Osteocyte (in vitro differentiated cells): Measurements from ENCODE around the gene CENPE. TPM values are rescaled to one million over a fixed set of nuclear protein-coding genes. Genes with fewer than 3 reads are reported as not detected.
"Not testable (repeated sequence)": the region's sequence is repeated elsewhere in the genome, so short reads cannot be mapped to it uniquely, and the experiment has no call there.

Source experiments
- DNase-seq: peaks from one replicate; pipeline ENCODE4 v3.0.0; 2021; ENCODE audit warnings: mixed read lengths; ENCODE audit not compliant: unreplicated experiment; ENCODE audit errors: extremely low spot score
- H3K27ac Mint-ChIP-seq: one replicate; pipeline ENCODE4 v1.8.0; 2021; ENCODE audit warnings: mild to moderate bottlenecking, mixed read lengths; ENCODE audit not compliant: unreplicated experiment
- H3K27me3 Mint-ChIP-seq: one replicate; pipeline ENCODE4 v1.8.0; 2021; ENCODE audit warnings: mixed read lengths; ENCODE audit not compliant: unreplicated experiment
- H3K36me3 Mint-ChIP-seq: one replicate; pipeline ENCODE4 v1.8.0; 2021; ENCODE audit warnings: mixed read lengths; ENCODE audit not compliant: unreplicated experiment
- H3K4me1 Mint-ChIP-seq: one replicate; pipeline ENCODE4 v1.8.0; 2021; ENCODE audit warnings: mixed read lengths; ENCODE audit not compliant: unreplicated experiment
- H3K4me3 Mint-ChIP-seq: one replicate; pipeline ENCODE4 v1.8.0; 2021; ENCODE audit warnings: mild to moderate bottlenecking, moderate library complexity, mixed read lengths; ENCODE audit not compliant: unreplicated experiment
- H3K9me3 Mint-ChIP-seq: one replicate; pipeline ENCODE4 v1.8.0; 2021; ENCODE audit warnings: mixed read lengths; ENCODE audit not compliant: unreplicated experiment
- total RNA-seq: library from RNA; stranded (reverse); gene quantifications from 2 replicates; pipeline ENCODE4 v1.2.1, GENCODE V29; 2021
- TF ChIP-seq, protein P1 (sequence below): fragments of 200-600 bp; sonication (generic); IDR thresholded peaks from 2 replicates; pipeline ENCODE4 v1.5.0; 2021; ENCODE audit warnings: antibody characterized with exemption, mild to moderate bottlenecking, moderate library complexity

Gene CENPE
- total RNA-seq, 1 donor from 2014 or later = 5.7 TPM

DNA sequence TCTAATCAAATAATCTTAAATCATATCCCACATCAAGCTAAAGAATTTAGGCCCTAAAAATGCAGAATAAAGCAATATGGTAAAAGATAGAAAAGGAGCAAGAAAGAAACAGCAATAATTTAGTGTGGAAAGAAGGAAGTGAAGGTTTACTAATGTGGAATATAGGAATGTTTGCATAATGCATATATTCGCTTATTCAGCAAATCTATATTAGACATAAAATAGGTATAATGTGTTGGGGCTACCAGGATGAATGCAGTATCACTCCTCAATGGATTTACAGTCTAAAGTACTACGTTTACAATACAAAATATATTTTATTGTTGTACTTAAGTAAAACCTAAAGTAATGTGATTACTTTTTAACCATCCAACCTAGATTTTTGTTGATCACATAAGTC, 4.7 kb downstream of the CENPE start:
- Mint-ChIP-seq H3K27ac (no peak overlapping the region), H3K9me3 (no peaks in the 10 kb centered on the region), H3K4me3 (no peak overlapping the region), H3K4me1 (peaks cover 24% of the 10 kb centered on the region), H3K27me3 (no peaks in the 10 kb centered on the region), H3K36me3 (peaks cover 7% of the 10 kb centered on the region)
- no peak for DNase-seq
- TF ChIP-seq, protein P1, sequence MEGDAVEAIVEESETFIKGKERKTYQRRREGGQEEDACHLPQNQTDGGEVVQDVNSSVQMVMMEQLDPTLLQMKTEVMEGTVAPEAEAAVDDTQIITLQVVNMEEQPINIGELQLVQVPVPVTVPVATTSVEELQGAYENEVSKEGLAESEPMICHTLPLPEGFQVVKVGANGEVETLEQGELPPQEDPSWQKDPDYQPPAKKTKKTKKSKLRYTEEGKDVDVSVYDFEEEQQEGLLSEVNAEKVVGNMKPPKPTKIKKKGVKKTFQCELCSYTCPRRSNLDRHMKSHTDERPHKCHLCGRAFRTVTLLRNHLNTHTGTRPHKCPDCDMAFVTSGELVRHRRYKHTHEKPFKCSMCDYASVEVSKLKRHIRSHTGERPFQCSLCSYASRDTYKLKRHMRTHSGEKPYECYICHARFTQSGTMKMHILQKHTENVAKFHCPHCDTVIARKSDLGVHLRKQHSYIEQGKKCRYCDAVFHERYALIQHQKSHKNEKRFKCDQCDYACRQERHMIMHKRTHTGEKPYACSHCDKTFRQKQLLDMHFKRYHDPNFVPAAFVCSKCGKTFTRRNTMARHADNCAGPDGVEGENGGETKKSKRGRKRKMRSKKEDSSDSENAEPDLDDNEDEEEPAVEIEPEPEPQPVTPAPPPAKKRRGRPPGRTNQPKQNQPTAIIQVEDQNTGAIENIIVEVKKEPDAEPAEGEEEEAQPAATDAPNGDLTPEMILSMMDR = no peak

GRCh38 chr4:103171006-103171405, 27.1 kb downstream of the CENPE start:
- Mint-ChIP-seq H3K27me3 (no peaks in the 10 kb centered on the region), H3K27ac (peak overlapping the region; percentile 6), H3K4me3 (no peak overlapping the region), H3K36me3 (peaks cover 20% of the 10 kb centered on the region), H3K4me1 (peaks cover 14% of the 10 kb centered on the region), H3K9me3 (peaks cover 18% of the 10 kb centered on the region)
- TF ChIP-seq, protein P1 = no peak
- DNase-seq = no peak

DNA sequence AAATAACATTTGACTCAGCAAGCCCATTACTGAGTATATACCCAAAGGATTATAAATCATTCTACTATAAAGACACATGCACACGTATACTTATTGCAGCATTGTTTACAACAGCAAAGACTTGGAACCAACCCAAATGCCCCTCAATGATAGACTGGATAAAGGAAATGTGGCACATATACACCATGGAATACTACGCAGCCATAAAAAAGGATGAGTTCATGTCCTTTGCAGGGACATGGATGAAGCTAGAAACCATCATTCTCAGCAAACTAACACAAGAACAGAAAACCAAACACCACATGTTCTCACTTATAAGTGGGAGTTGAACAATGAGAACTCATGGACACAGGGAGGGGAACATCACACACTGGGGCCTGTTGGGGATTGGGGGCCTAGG, 28.4 kb downstream of the CENPE start:
- H3K27ac Mint-ChIP-seq, H3K4me3 Mint-ChIP-seq, DNase-seq, H3K27me3 Mint-ChIP-seq: not testable (repeated sequence)
- peaks cover 20% of the 10 kb centered on the region for H3K36me3 Mint-ChIP-seq
- H3K4me1 Mint-ChIP-seq = peaks cover 21% of the 10 kb centered on the region
- H3K9me3 Mint-ChIP-seq = peaks cover 18% of the 10 kb centered on the region

DNA sequence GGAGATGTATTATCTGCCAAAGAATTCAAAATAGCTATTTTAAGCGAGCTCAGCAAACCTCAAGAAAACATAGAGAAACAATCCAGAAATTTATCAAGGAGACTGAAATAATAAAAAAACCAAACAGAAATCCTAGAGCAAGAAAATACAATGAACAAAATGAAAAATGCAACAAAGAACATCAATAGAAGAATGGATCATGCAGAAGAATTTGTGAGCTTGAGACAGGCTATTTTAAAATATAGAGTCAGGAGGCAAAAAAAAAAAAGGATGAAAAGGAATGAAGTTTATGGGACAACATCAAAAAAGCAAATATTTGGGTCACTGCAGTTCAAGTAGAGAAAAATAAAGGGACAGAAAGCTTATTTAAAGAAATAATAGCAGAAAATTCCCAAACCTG, 29.1 kb downstream of the CENPE start:
- TF ChIP-seq, protein P1 = no peak
- peaks cover 18% of the 10 kb centered on the region for H3K9me3 Mint-ChIP-seq
- H3K4me3 Mint-ChIP-seq = no peak overlapping the region
- no peak for DNase-seq
- H3K4me1 Mint-ChIP-seq = peaks cover 23% of the 10 kb centered on the region
- peaks cover 20% of the 10 kb centered on the region for H3K36me3 Mint-ChIP-seq
- no peaks in the 10 kb centered on the region for H3K27me3 Mint-ChIP-seq
- H3K27ac Mint-ChIP-seq = no peak overlapping the region

DNA sequence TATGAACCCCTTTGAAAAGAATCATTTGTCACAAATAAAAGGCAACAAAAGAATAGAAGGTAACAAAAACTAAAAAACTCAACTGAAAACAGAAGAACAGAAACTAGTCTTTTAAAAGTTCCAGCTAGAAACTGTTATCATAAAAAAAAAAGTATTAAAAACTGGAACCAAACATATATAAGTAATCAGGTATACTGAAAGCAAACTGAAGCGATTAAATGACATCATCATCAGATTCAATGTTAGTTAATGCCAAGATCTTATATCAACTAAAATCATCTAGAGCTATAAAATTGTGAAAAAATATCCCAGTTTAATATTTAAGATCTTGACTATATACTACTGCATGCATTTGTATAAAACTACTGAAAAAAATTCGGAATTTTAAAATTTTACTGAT, 36.0 kb downstream of the CENPE start:
- Mint-ChIP-seq H3K36me3 (peaks cover 6% of the 10 kb centered on the region), H3K4me3 (no peak overlapping the region), H3K9me3 (no peaks in the 10 kb centered on the region), H3K27ac (peak overlapping the region; percentile 52), H3K4me1 (peaks cover 11% of the 10 kb centered on the region), H3K27me3 (no peaks in the 10 kb centered on the region)
- TF ChIP-seq, protein P1 = no peak
- DNase-seq = no peak

GRCh38 chr4:103158760-103159159, 39.4 kb downstream of the CENPE start:
- TF ChIP-seq, protein P1 = no peak
- peaks cover 8% of the 10 kb centered on the region for H3K9me3 Mint-ChIP-seq
- H3K27ac Mint-ChIP-seq = peak overlapping the region; percentile 37
- H3K4me1 Mint-ChIP-seq = peaks cover 2% of the 10 kb centered on the region
- no peak overlapping the region for H3K4me3 Mint-ChIP-seq
- DNase-seq = no peak
- peaks cover 18% of the 10 kb centered on the region for H3K36me3 Mint-ChIP-seq
- no peaks in the 10 kb centered on the region for H3K27me3 Mint-ChIP-seq
